LNCAP (cell line): ENCODE measurements around the gene EFTUD2.

Experiments used
- TF ChIP-seq, protein P1 (sequence below): fragments of 450-650 bp; IDR thresholded peaks from 2 replicates; pipeline ENCODE4 v1.5.1; 2017; ENCODE audit warnings: mild to moderate bottlenecking

The EFTUD2 gene

DNA sequence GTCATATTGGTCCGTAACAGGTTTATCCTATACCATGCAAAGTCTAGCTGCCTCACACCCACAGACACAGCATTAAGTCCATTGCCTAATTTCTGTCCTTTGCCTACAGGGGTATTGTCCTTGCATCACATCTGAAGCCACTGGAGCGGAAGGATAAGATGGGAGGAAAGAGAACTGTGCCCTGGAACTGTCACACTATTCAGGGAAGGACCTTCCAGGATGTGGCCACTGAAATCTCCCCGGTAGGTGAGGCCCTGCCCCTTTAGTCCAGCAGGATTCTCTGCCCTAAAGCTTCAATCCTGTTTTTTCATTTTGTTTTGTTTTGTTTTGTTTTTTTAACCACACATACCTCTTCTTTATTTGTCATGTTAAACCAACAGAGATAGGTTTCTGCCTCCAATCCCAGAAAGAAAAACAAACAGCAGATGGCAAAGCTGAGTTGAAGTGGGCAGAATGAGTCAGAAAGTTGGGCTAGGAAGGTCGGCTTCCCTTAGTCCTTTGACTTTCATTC, 2.2 kb upstream of the EFTUD2 start:
- TF ChIP-seq, protein P1, sequence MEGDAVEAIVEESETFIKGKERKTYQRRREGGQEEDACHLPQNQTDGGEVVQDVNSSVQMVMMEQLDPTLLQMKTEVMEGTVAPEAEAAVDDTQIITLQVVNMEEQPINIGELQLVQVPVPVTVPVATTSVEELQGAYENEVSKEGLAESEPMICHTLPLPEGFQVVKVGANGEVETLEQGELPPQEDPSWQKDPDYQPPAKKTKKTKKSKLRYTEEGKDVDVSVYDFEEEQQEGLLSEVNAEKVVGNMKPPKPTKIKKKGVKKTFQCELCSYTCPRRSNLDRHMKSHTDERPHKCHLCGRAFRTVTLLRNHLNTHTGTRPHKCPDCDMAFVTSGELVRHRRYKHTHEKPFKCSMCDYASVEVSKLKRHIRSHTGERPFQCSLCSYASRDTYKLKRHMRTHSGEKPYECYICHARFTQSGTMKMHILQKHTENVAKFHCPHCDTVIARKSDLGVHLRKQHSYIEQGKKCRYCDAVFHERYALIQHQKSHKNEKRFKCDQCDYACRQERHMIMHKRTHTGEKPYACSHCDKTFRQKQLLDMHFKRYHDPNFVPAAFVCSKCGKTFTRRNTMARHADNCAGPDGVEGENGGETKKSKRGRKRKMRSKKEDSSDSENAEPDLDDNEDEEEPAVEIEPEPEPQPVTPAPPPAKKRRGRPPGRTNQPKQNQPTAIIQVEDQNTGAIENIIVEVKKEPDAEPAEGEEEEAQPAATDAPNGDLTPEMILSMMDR, result no peak

DNA sequence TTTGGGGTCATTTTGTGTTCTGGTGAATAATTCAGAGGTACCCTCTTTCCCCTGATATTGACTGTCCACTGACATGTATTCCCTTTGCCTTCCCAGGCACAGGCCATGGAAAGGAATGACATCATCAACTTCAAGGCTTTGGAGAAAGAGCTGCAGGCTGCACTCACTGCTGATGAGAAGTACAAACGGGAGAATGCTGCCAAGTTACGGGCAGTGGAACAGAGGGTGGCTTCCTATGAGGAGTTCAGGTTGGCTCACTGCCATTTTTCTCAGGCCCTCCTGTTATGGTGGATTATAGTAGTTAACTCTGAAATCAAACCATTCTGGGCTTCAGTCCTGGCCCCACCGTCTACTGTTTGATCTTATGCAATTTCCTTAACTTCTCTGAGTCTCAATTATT, 1.6 kb upstream of the EFTUD2 start:
- TF ChIP-seq, protein P1, result no peak

DNA sequence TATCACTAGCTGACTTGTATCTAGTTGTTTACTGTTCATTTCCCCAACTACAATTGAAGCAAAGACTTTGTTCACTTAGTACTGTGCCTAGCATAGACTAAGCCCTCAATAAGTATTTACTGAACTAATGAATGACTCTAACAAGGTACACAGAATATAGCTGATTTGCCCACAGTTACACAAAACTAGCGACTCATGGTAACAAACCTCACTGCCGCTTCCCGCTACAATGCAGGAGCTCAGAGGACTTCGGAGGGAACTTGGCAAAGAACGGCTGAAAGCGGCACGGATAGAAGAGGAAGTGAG, 524 bp downstream of the EFTUD2 start:
- TF ChIP-seq, protein P1, result no peak

DNA sequence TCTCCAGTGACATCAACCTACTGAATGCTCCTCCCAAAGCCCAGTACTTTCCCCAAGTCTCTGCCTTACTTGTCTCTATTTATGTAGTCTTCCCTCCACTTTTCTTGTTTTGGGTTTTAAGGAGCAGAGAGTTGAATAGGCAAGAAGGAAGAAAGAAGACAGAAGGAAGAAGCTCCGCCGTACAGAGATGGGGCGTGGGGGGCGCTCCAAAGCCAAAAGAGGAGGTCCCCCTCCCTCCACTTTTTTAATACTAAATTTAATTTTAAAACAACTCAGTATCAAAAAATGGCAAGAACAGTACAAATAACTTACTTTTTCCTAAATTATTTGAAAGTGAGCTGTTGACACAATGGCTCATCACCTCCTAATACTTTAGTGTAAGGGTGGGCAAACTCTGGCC, 4.6 kb downstream of the EFTUD2 start:
- TF ChIP-seq, protein P1, result no peak; the same call in 1 of the 2 replicates

DNA sequence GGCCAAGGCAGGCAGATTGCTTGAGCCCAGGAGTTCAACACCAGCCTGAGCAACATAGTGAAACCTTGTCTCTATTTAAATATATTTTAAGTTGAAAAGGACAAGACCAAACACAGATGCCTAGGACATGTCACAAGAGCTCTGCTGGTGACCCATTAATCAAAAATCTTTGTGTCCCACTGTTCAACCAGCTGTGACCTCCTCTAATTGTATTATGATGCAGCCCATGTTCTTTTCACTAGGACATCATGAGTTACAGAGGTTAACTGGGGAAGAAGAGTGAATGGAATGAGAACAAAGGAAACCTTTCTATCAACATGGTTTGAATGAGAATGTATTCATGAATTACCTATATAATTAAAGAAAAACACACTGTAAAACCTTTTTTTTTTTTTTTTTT, 7.0 kb downstream of the EFTUD2 start:
- TF ChIP-seq, protein P1, result no peak

DNA sequence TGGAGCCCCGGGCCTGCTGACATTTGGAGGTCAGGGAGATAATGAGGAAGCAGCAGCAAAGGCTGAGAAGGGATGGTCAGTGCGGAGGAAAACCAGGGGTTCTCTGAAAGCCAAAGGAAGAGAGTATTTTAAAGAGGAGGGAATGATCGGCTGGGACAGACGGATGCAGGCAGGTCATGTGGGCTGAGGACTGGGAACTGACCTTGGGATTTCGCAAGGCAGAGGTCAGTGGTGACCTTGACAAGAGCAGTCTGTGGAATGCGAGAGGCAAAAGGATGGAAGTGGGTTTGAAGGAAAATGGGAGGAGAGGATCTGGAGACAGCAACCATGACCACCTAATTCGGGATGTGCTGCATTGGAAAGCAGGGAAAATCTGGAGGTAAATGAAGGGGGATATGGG, 10.2 kb downstream of the EFTUD2 start:
- TF ChIP-seq, protein P1, result no peak

DNA sequence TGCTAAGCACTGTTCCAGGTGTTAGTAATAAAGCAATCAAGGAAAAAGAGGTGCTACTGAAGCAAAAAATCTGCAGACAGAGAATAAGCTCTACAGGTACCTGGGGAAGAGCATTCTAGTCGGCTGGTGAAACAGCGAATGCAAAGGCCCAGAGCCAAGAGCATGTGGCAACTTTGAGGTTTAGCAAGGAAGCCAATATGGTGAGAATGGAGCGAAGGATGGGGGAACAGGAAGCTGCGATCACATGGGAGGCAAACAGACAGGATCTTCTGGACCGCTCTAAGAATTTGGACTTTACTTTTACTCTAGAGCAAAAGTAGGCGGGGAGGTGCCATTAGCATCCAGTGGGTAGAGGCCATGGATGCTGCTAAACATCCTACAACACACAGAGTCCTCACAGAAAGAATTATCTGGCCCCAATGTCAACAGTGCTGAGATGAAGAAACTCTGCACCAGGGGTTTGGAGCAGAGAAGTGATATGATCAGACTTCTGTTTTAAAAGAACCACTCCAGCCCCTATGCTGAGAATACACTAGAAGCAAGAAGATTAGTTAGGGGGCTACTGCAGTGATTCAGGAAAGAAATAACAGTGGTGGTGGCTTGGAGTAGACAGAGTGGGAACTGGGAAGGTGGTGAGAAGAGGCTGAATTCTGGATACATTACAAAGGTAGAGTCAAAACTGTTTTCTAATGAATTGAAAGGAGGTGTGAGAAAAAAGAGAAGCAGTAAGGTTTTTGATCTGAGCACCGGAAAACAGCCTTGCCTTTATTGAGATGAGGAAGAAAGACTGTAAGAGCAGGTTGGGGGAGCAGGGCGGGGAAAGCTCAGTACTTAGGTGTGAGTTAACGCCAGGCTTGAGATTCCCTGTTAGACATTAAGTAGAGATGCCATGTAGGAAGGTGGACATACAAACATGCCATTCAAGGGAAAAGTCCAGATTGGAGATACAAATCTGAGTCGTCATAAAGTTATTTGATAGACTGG, 11.0 kb downstream of the EFTUD2 start:
- TF ChIP-seq, protein P1, result no peak
